NCI-H1105 treated with DMSO at 0.1 percent for 48 hours (cell line): ENCODE results near the gene NOTO.
"Not testable (repeated sequence)": the region's sequence is repeated elsewhere in the genome, so short reads cannot be mapped to it uniquely, and the experiment has no call there.

Source experiments
- DNase-seq: peaks from one replicate; lab custom pipeline; 2025; lab: John Stamatoyannopoulos, UW

Gene NOTO, protein sequence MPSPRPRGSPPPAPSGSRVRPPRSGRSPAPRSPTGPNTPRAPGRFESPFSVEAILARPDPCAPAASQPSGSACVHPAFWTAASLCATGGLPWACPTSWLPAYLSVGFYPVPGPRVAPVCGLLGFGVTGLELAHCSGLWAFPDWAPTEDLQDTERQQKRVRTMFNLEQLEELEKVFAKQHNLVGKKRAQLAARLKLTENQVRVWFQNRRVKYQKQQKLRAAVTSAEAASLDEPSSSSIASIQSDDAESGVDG

DNA sequence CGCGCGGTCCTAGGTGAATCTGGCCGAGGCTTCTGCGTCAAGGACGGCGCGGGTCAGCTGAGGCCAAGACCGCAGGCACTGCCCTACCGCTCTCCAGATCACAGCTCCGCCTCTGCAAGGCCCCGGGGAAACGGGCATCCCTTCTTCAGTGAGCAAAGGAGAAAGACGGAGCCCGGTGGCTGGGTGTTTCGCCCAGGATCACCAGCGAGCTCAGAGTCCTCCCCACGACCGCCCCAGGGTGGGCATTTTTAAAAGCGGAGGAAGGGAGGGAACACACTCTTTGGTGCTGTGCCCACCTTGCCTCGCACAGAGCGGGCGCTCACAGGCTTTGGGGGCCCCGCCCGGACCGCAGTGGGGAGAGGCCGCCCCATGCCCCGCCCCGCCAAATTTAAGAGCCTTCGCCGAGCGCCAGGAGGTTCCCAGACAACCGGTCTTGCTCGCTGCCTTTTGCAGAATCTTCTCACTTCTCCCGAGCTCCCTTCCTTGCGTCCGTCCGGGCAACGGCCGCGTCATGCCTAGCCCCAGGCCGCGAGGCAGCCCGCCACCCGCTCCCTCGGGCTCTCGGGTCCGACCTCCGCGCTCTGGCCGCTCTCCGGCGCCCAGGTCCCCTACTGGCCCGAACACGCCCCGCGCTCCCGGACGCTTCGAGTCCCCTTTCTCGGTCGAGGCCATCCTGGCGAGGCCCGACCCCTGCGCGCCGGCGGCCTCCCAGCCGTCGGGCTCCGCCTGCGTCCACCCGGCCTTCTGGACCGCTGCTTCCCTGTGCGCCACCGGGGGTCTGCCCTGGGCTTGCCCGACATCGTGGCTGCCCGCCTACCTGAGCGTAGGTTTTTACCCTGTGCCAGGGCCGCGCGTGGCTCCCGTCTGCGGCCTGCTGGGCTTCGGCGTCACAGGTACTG lies at the start of gene NOTO:
TSS of gene NOTO (plus strand) at position 419 of the 899 bp plus-strand sequence. CDS start at position 512, 93 bp downstream.
- DNase-seq: peak; percentile 55

DNA sequence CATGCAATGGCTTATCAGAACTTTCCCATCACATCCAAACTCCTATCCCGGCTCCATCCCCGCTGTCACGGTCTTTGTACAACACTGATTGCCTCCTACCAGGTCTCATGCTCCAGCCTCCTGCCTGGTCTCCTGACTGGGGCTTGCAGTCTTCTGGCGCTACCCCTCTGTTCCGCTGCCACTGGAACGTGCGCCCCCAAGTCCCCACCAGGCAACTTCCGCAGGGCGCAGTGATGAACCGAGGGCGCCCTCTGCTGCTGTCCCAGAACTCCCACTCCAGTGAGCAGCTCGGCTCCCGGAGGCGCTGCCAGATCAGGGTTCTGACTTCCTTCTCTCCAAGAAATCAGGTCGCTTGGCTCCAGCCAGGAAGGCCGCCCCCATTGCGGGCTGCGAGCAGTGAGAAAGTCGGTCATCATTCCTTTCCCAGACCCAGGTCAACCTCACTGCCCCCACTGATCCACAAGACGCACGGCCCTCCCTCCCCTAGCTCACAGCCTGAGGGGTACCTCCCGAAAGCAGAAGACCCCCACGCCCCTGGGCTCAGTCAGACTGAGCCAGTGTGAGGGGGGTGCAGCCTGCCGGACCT lies 45.7 kb upstream of the NOTO start:
- DNase-seq: no peak

DNA sequence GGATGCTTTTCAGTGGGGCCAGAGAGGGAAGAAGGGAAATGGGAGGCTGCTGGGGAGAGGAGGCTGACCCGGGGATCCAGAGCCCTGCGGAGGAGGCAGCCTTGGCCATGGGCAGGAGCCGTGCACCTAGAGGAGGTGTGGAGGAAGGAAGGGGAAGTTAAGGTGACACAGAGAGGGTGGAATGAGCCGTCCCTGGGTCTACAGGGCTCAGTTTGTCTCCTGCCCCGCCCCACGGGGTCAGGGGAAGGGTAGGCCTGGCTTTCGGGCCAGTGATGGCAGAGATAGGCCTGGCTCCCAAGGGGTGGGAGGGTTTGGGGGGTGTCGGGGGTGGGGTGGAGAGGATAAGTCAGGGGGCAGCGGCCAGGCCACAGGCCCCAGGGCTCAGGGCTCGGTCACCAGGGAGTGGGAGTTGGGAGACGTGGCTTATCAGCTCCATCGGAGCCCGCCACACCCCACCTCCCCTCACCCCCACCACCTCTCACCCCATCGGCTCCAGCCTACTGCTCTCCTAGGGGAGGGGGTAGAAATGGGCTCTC lies 39.5 kb upstream of the NOTO start:
- no peak for DNase-seq

DNA sequence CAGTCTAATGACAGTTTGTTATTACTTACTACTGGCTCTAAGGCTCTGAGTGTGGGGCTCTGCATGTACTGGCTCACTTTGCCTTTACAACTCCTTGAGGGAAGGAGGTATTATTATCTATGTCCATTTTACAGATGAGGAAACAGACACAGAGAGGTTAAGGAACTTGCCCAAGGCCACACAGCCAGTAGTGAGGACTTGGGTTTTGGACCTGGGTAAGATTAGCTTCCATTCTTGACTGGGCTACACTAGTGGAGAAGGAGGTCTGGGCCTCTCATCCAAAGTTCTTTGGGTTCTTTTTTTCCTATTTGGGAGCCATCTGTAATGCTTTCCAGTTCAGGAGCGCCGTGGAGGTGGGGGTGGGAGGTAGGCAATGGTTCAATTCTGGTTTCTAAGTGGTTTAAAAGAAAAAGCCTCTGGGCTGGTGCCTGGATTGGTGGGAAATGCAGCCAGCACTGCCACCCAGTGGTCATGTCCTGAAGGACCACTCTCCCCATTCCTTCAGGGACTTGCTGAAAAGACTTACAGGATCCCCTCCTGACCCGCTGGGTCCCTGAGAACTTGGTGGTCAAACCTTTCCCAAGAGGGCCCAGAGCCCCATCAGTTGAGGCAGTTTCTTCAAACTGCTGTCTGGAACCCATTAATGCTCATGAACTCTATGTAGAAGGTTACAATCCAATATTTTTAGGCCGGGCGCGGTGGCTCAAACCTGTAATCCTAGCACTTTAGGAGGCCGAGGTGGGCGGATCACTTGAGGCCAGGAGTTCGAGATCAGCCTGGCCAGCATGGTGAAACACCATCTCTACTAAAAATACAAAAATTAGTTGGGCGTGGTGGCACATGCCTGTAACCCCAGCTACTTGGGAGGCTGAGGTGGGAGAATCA lies 38.6 kb upstream of the NOTO start:
- peak; percentile 49 for DNase-seq

DNA sequence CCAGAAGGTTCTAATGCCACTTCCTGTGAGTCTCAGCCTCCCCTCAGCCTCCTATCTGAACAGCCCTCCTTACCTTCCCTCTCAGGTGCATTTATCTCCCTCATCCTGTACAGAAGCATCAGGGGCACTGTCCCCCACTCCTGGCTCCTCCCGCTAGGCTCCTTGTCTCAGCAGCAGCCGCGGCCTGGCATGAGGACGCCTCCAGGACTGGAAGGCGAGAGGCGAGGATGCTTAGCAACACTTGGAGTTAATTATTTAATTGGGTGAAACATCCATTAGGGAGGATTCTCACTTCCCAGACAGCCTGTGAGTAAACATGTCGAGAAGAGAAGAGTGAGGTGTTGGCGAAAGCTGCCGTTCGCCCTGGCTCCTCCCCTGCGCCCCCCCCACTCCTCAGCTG lies 36.4 kb upstream of the NOTO start:
- DNase-seq: not testable (repeated sequence)

DNA sequence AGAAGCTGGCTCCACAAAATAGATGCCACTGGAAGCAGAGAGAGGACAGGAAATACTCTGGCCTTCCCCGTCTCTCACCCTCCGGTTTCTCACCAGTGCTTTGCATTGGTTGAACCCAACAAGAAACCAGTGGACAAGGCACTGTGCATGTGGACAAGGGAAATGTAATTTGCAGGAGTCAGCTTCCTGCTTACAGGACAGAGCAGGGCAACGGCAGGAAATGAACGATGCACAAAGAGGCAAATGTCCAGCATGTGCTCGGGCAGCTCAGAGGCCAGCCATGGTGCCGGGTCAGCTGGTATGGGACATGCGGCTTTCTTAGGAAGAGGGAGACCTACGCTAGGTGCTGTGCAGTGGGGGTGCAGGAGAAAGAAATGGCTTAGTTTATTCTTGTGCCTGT lies 35.6 kb upstream of the NOTO start:
- not testable (repeated sequence) for DNase-seq

DNA sequence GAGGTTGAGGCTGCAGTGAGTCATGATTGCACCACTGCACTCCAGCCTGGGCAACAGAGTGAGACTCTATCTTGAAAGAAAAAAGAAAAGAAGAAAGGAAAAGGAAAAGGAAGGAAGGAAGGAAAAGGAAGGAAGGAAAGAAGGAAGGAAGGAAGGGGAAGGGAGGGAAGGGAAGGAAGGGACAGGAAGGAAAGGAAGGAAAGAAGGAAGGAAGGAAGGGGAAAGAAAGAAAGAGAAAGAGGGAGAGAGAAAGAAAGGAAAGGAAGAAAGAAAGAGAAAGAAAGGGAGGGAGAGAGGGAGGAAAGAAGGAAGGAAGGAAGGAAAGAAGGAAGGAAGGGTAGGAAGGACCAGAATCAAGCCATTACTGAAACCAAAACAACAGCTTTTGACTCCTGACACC lies 34.0 kb upstream of the NOTO start:
- not testable (repeated sequence) for DNase-seq

DNA sequence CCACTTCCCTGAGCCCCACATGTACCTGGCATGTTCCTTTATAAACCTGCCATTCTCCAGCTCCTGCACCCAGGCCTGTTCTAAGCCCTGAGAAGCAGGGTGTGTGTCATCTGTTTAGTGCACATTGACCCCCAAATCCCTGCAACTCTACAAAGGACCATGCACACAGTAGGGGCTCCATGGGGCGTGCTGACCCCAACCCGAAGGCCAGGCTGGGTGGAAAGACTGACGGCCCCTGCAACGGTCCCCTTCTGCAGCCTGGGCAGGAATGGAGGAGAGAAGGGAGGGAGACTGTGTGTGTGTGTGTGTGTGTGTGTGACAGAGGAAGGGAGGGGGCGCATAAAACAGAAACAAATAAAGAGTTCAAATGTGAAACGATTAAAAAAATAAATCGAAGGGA lies 32.0 kb upstream of the NOTO start:
- not testable (repeated sequence) for DNase-seq

DNA sequence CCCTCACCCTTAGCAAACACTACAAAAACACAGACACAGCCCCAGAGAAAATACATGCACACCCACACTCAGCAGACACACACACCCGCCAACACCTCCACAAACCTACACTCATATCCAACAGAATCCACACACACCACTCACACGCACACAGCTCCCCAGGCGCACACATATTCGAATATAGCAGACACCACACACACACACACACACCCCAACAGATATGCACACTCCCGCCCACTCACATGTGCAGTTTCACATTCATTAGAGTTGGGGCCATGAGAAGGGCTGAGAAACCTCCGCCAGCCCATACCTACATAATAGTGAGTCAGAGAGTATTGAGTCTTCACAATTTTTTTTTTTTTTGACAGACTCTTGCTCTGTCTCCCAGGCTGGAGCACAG lies 29.4 kb upstream of the NOTO start:
- no peak for DNase-seq

DNA sequence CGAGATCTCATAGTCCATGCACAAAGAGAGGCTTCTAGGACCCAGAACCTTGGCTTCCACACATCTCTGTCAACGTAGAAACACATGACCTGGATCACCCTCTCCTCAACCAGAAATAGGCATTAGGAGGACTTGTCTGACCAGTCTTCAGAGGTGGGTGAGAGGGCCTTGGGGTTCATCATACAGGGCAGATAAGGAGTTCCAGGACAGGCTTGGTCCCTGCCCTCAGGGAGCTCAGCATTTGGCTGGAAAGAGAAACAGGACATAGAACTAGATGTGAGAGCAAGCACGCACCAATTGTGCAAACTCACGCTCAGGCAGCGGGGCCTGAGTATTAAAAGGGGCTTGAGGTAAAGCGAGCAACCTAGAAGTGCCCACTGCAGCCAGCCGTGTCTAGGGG lies 28.6 kb upstream of the NOTO start:
- DNase-seq: no peak

DNA sequence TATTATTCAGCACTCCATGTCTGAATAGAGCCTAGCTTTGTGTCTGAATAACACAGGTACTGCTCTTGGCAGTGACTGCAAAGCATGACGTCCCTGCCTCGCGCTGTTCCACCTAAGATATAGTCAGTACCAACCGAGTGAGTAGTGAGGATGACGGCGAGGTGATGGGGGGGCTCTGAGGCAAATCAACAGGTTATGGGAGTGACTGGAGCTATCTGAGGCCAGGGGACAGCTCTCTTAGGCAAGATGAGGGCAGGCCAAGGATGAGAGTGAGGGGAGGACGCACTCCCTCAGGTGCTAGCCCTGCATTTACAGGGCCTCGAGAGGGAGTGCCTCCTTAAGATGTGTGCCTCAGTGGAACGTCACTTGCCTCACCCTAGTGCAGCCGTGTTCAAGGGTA lies 28.1 kb upstream of the NOTO start:
- DNase-seq: no peak

DNA sequence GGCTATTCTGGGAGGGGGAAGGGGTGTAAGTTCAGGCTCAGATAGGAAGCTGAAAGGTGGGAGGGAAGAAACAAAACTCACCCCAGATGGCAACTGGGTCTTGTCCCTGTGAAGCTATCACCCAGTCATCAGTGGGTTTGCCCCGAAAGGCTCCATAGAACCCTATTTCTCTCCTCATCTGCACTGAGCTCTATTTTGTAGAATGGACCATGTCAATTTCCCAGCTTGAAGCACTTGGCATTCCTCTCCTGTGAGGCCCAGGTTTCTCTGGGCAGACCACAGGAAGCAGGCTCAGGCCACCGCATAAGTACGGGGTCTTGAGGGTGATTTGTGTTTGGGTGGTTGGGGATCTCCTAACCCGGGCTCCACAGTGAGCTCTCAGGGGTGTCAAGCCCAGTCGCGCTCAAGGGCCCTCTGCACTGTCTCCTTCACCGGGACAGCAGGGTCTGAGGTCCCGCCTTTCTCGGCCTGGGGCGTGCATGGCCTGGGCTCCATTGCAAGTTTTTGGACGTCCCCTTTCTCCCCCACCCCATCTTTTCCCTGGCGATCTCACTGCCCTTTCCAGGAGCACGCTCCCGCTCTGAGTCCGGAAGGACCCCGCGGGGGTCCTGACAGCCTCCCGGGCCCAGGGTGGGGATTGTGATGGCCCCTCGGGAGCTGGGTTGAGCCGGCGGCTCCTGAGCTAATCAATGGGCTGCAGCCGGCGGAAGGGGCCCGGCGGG lies 27.3 kb upstream of the NOTO start:
- no peak for DNase-seq

DNA sequence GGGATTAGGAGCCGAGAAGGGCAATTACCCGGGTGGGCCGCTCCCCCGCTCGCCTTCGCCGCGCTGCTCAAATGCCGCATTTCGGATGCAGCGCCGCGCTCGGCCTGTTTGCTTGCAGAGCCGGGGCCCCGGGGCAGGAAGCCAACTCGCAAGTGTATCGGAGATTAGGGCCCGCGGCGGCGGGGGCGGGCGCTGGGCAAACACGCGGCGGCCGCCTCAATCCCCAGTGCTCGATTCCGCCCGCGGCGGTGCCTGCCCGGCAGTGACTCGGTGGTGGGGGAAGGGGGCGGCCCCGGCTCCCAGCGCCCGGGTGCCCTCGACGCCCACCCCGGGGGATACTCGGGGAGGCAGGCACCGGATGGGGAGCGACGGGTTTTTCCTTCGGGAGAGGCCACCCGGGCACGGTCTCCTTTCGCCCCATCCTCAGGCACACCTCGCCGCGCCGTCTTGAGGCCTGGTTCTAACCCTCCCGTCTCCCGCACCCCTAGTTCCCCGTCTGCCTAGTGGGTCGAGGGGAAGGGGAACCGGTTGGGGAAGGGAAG lies 26.6 kb upstream of the NOTO start:
- peak; percentile 36 for DNase-seq

DNA sequence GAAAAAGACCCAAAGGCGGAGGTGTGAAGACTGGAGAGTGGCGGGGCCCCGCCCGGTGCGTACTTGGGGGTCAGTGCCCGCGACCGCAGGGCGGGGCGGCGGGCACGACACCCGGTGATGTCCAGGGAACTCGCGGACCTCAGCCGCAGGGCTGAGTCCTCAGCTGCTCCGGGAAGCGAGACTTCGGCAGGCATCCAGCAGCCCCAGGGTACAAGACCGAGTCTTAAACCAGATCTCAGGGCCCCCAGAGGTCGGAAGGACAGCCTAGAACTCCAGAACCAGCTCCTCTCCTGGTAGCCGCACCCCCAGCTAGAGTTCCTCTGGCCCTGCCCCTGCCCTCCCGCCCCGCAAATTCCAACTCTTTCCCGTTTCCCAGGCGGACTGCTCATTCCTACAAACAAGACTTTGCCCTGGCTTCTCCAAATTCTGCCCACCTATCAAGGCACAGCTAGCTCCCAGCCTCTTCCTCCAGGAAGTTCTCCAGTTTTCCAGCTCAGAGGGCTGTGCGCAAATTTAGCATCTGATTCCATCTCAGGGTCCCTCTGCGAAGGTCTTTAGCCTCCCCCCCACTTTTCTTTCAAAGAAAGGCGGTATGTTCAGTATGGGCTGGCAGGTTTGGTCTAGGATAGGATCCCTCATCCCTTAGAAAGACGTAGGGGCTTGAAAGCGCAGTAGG lies 26.0 kb upstream of the NOTO start:
- no peak for DNase-seq

DNA sequence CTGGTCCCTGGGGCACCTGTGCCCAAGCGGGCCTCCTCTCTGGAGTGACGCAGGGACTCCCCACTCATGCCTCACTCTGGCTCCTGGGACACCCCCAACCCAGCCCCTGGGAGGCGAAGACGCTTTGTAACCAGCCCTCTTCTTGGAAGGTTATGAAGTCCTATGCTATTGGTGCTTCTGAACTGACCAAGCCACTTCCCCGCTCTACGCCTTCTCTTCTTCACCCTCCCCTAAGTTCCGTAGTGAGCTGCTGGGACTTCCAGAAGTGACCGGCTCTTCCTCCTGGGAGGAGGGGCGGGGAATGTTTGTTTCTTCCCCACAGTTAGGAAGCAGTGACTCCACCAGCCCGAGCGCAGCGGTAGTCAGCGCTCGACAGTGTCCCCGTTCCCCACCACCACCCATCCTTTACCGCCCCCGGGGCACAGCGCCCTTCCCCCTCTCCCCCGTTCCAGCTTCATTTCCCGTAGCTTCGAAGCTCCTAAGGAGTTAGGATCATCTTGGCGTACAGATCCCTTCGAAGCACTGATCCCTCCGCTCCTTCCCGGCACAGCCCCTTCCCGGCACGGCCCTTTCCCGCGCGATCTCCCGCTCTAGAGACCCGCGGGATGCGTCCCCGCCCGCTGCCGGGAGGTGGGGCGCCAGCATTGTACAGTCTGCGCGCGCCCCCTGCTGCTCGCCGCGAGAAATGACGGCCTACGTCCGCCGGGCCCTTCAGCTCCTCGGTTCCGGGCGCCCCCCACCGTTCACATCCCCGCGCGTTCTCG lies 25.3 kb upstream of the NOTO start:
- DNase-seq: peak; percentile 77

DNA sequence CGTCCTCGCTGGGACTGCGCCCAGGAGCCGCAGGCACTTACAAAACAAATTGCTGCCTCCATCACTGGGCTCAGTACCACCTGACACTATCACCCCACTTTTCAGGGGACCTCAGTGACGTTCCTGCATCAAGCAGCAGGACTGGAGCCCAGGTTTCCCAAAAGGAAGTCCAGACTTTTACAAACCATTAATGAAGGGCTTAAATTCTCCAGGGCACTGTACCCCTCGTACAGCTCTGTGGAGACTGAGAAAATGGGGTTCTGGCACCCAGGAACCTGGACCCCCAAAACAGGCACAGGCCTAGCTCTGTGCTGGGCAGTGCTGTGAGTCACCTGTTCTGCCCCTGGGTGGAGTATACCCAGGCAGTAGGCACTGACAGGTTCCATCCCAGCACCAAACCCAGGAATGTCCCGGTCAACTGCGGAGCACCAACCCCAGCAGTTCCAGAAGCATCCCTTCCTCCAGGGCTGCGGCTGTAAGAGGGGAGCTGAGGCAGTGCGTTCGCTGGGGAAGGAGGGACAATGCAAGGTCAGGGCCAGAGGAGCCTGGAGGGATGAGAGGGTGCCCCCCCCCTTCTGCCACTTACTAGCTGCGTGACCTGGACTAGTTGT lies 24.6 kb upstream of the NOTO start:
- DNase-seq: no peak

DNA sequence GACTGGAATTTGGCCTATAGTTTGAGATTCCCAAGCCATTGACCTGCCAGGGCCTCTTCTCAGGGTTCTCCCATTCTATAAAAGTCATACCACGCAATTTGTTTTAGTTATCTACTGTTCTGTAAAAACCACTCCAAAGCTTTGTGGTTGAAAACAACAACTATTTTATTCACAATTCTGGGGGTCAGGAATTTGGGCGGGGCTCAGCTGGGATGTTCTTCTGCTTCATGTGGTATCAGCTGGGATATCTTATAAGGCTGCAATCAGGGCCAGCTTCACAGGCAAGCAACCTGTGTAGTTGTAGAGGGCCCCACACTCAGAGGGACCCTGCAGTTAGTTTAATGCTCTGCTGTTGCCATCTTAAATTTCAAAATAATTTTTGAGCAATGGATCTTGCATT lies 16.4 kb upstream of the NOTO start:
- no peak for DNase-seq

DNA sequence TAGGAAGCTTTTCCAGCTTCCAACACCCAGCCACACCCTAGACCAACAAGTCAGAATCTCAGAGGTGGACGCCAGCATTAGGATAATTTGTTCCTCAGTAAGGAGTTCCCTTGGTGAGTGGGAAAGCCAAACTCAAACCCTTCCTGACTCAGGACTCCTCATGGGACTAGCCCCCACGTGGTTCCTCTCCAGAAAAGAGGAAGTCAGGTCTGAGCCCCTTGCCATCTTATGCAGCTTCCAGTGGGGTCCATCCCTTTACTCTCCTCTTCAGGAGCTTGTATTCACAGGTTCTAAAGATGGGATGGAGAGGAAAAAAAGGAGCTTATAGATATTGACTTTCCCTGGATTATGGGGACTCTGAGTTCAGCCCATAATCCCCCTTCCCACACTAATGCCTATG lies 14.8 kb upstream of the NOTO start:
- no peak for DNase-seq

DNA sequence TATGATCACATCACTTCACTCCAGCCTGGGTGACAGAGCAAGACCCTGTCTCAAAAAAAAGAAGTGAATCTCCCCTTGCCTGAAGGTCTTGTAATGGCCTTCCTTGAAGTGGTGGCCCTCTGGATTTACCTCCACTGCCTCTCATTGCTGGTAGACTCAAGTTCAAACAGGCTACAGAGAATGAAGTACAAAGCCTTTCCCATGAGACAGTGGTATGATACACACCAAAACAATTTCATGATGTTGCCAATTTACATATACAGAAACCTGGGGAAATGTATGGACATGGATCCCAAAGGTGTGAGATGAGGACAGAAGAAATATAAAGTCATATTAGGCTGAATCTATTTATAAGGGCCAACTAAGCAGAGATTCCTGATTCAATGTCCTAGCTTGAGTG lies 4.8 kb upstream of the NOTO start:
- DNase-seq: no peak
